Gastrocnemius medialis (tissue), 4 donors: Measurements from ENCODE around the gene LAX1. TPM values are rescaled to one million over a fixed set of nuclear protein-coding genes. Genes with fewer than 3 reads are reported as not detected.
A peak's percentile ranks its signal among the peaks of the same experiment; 100 is the strongest.

Source experiments
- ATAC-seq, 2 donors: fragments of 150-250 bp; one replicate each; pipeline ENCODE4 v1.9.1; 2016
- DNase-seq, 2 donors: peaks; one replicate each; pipeline ENCODE4 v3.0.0-alpha.2; 2019
- H3K27ac ChIP-seq, 4 donors: fragments of 200-600 bp; sonication (generic); 1 replicate in 1 of 4; 2 replicates in 3 of 4; pipeline ENCODE4 v1.5.1; 2016 to 2018; ENCODE audit warnings: mild to moderate bottlenecking in 2 of 4, moderate library complexity in 1 of 4
- H3K27me3 ChIP-seq, 3 donors: fragments of 200-600 bp; sonication (generic) in 2 of 3; 1 replicate in 1 of 3; 2 replicates in 2 of 3; pipeline versions ENCODE4 v1.5.1 to v1.6.0; 2016 to 2019; ENCODE audit warnings: mild to moderate bottlenecking in 1 of 3, moderate library complexity in 1 of 3
- H3K36me3 ChIP-seq, 2 donors: fragments of 200-600 bp; sonication (generic) in 1 of 2; one replicate each; pipeline ENCODE4 v1.5.1; 2017 to 2018
- H3K4me1 ChIP-seq, 2 donors: fragments of 200-600 bp; sonication (generic) in 1 of 2; one replicate each; pipeline ENCODE4 v1.5.1; 2016 to 2017; ENCODE audit warnings: mild to moderate bottlenecking in 2 of 2
- H3K4me3 ChIP-seq, 4 donors: fragments of 200-600 bp; sonication (generic) in 3 of 4; 1 replicate in 1 of 4; 2 replicates in 3 of 4; pipeline ENCODE4 v1.5.1; 2016 to 2019; ENCODE audit warnings: mild to moderate bottlenecking in 2 of 4
- H3K9me3 ChIP-seq, 3 donors: fragments of 200-600 bp; sonication (generic) in 2 of 3; 1 replicate in 1 of 3; 2 replicates in 2 of 3; pipeline ENCODE4 v1.5.1; 2016 to 2019
- POLR2A ChIP-seq, 2 donors: fragments of 450-650 bp; IDR thresholded peaks; one replicate each; pipeline ENCODE4 v1.6.1; 2017; ENCODE audit warnings: antibody characterized with exemption in 2 of 2, mild to moderate bottlenecking in 2 of 2, moderate library complexity in 2 of 2
- in situ Hi-C, 4 donors: fragments of 200-750 bp; cut with MboI; loops; one replicate each; pipeline versions ENCODE4 v1.15.0 to v1.8.0; 2017; ENCODE audit warnings: low sequenced_read_pairs in 4 of 4
- intact Hi-C: fragments of 100-400 bp; cut with DNase I; formaldehyde crosslinking; loops from one replicate; pipeline ENCODE4 v1.15.1; 2023; ENCODE audit warnings: low total_unique reads
- total RNA-seq, 4 donors: library from RNA; depleted of rRNA; stranded (reverse); fragments of >200 nt; gene quantifications; one replicate each; pipeline versions ENCODE4 v1.1.0 to v1.2.3, GENCODE V29; 2016
- TF ChIP-seq, protein P1 (sequence below), 5 experiments: fragments of 450-650 bp in 3 of 5; fragments of 200-600 bp in 2 of 5; sonication (generic) in 2 of 5; IDR thresholded peaks in 4 of 5; conservative IDR thresholded peaks in 1 of 5; 1 replicate in 4 of 5; 2 replicates in 1 of 5; pipeline ENCODE4 v1.5.1; 2016 to 2019; ENCODE audit warnings: antibody characterized with exemption in 5 of 5, mild to moderate bottlenecking in 3 of 5, moderate library complexity in 3 of 5

The LAX1 gene
- total RNA-seq, 4 donors from 2014 or later = 0.19 TPM; not detected in 3

DNA sequence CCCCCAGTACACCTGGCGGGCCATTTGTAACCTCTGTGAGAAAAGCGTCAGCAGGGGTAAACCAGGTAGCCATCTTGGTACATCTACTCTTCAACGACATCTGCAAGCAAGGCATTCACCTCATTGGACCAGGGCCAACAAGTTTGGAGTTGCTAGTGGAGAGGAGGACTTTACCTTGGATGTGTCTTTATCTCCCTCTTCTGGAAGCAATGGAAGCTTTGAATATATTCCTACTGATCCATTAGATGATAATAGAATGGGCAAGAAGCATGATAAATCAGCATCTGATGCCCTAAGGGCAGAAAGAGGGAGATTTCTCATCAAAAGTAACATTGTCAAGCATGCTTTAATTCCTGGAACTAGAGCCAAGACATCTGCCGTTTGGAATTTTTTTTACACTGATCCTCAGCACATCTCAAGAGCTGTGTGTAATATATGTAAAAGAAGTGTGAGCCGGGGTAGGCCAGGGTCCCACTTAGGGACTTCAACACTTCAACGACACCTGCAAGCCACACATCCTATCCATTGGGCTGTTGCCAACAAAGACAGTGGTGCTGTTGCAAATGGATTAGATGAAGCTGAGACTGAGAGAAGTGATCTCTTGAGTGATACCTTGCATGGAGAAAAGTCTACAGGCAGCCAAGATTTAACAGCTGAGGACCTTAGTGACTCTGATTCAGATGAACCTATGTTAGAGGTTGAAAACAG, 33.1 kb downstream of the LAX1 start:
- in situ Hi-C loops = no loop called here
- no peak for ATAC-seq
- H3K4me3 ChIP-seq = peak overlapping the region in 3 of 4 donors; percentile 75 to 91 (median 88)

DNA sequence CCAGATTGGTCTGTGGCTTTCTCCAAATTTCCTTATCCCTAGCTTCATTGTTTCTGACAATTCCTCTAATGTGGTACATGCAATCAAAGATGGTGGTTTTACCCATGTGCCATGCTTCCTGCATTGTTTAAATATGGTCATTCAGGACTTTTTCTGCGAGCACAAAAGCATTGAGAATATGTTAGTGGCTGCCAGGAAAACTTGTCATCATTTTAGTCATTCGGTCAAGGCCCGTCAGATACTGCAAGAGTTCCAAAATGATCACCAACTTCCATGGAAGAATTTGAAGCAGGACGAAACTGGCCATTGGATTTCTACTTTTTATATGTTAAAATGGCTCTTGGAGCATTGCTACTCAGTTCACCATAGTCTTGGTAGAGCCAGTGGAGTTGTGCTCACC, 34.2 kb downstream of the LAX1 start:
- Histone ChIP-seq H3K36me3 (peaks cover 0 to 12% of the 10 kb centered on the region in 2 donors), H3K27me3 (no peaks in the 10 kb centered on the region), H3K9me3 (no peaks in the 10 kb centered on the region), H3K4me1 (peaks cover 65 to 72% of the 10 kb centered on the region in 2 donors), H3K27ac (peak overlapping the region; percentile 98 to 99 (median 98)), H3K4me3 (no peak overlapping the region)
- intact Hi-C loops = loop anchor here (5.0 to 10.0 kb wide), 3 partner anchors 524 to 832 kb away; partner anchors contain the start of gene CYB5R1
- TF ChIP-seq, protein P1, sequence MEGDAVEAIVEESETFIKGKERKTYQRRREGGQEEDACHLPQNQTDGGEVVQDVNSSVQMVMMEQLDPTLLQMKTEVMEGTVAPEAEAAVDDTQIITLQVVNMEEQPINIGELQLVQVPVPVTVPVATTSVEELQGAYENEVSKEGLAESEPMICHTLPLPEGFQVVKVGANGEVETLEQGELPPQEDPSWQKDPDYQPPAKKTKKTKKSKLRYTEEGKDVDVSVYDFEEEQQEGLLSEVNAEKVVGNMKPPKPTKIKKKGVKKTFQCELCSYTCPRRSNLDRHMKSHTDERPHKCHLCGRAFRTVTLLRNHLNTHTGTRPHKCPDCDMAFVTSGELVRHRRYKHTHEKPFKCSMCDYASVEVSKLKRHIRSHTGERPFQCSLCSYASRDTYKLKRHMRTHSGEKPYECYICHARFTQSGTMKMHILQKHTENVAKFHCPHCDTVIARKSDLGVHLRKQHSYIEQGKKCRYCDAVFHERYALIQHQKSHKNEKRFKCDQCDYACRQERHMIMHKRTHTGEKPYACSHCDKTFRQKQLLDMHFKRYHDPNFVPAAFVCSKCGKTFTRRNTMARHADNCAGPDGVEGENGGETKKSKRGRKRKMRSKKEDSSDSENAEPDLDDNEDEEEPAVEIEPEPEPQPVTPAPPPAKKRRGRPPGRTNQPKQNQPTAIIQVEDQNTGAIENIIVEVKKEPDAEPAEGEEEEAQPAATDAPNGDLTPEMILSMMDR (IDR thresholded peaks at IDR 0.05 in 4 of 5, conservative IDR thresholded peaks at IDR 0.05 in 1 of 5) = no peak
- no peak for TF ChIP-seq POLR2A (IDR thresholded peaks at IDR 0.05)
- in situ Hi-C loops = no loop called here
- ATAC-seq = no peak
- no peak for DNase-seq

More for the DNA sequence above, 33.1 kb downstream of the LAX1 start:
- TF ChIP-seq POLR2A (IDR thresholded peaks at IDR 0.05) = no peak
- TF ChIP-seq, protein P1 (IDR thresholded peaks at IDR 0.05 in 4 of 5, conservative IDR thresholded peaks at IDR 0.05 in 1 of 5) = no peak
- Histone ChIP-seq H3K9me3 (no peaks in the 10 kb centered on the region), H3K27ac (peak overlapping the region; percentile 98 to 99 (median 98)), H3K27me3 (no peaks in the 10 kb centered on the region), H3K36me3 (peaks cover 0 to 1% of the 10 kb centered on the region in 2 donors), H3K4me1 (peaks cover 58 to 69% of the 10 kb centered on the region in 2 donors)
- DNase-seq = peak; percentile 16 to 35
- intact Hi-C loops = loop anchor here (5.0 to 10.0 kb wide), 3 partner anchors 523 to 831 kb away; partner anchors contain the start of gene CYB5R1

DNA sequence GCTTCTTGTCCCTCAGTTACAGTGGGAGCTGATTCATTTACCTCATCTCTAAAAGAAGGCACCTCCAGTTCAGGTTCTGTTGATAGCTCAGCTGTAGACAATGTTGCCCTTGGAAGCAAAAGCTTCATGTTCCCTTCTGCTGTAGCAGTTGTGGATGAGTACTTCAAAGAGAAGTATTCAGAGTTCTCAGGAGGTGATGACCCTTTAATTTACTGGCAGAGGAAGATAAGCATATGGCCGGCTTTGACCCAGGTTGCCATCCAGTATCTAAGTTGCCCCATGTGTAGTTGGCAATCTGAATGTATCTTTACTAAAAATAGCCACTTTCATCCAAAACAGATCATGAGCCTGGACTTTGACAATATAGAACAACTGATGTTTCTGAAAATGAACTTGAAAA, 35.0 kb downstream of the LAX1 start:
- H3K36me3 ChIP-seq = peaks cover 0 to 15% of the 10 kb centered on the region in 2 donors
- in situ Hi-C loops = loop anchor here in 1 of 4 donors (25.0 kb wide), 1 partner anchor 737 kb away; no protein-coding TSS in a partner anchor
- TF ChIP-seq, protein P1 (IDR thresholded peaks at IDR 0.05 in 4 of 5, conservative IDR thresholded peaks at IDR 0.05 in 1 of 5) = no peak

DNA sequence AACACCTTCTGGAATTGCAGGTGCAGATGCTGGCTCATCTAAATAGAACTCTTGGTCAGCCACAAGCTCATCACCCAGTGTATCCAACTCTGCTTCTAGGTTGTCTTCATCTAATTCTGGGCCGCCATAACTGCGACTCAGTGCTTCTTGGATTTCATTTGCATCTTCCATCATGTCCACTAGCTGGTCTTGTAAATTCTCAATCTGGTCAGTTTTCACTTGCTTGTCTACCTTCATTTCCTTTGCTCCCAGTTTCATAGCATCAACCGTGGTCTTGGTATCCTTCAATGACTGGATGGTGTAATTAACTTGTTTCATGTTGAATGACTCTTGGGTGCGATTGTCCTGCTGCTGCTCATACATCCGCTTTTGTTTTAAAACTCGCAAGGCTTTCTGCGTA, 40.7 kb downstream of the LAX1 start:
- peaks cover 0 to 37% of the 10 kb centered on the region in 2 donors for H3K36me3 ChIP-seq
- ATAC-seq (no peak), DNase-seq (no peak)
- TF ChIP-seq, protein P1 (IDR thresholded peaks at IDR 0.05 in 4 of 5, conservative IDR thresholded peaks at IDR 0.05 in 1 of 5) = no peak
- TF ChIP-seq POLR2A (IDR thresholded peaks at IDR 0.05) = no peak
- H3K4me1 ChIP-seq = peaks cover 35 to 37% of the 10 kb centered on the region in 2 donors
- H3K27ac ChIP-seq = no peak overlapping the region
- no peaks in the 10 kb centered on the region for H3K9me3 ChIP-seq
- in situ Hi-C loops = loop anchor here in 1 of 4 donors (25.0 kb wide), 1 partner anchor 732 kb away; no protein-coding TSS in a partner anchor
- H3K4me3 ChIP-seq = no peak overlapping the region
- H3K27me3 ChIP-seq = no peaks in the 10 kb centered on the region
- intact Hi-C loops = no loop called here

More for the DNA sequence above, 35.0 kb downstream of the LAX1 start:
- Histone ChIP-seq H3K9me3 (no peaks in the 10 kb centered on the region), H3K27me3 (no peaks in the 10 kb centered on the region), H3K4me3 (peak overlapping the region in 2 of 4 donors; percentile 2 to 18), H3K27ac (peak overlapping the region; percentile 98 to 99 (median 98)), H3K4me1 (peaks cover 65 to 73% of the 10 kb centered on the region in 2 donors)
- ATAC-seq (peak in 1 of 2 donors; percentile 2), DNase-seq (peak in 1 of 2 donors; percentile 2)
- intact Hi-C loops = loop anchor here (5.0 to 10.0 kb wide), 3 partner anchors 525 to 833 kb away; partner anchors contain the start of gene CYB5R1
